Measurements from ENCODE around the gene RBM20. TPM values are rescaled to one million over a fixed set of nuclear protein-coding genes. Genes with fewer than 3 reads are reported as not detected.
A peak's percentile ranks its signal among the peaks of the same experiment; 100 is the strongest.

The RBM20 gene
- total and polyA plus RNA-seq, 2 of the 13 experiments (the other 11 are each of a cell fraction or from before 2014, with no cell fraction given): 0.02 to 0.22 TPM

- TF ChIP-seq, protein P1, sequence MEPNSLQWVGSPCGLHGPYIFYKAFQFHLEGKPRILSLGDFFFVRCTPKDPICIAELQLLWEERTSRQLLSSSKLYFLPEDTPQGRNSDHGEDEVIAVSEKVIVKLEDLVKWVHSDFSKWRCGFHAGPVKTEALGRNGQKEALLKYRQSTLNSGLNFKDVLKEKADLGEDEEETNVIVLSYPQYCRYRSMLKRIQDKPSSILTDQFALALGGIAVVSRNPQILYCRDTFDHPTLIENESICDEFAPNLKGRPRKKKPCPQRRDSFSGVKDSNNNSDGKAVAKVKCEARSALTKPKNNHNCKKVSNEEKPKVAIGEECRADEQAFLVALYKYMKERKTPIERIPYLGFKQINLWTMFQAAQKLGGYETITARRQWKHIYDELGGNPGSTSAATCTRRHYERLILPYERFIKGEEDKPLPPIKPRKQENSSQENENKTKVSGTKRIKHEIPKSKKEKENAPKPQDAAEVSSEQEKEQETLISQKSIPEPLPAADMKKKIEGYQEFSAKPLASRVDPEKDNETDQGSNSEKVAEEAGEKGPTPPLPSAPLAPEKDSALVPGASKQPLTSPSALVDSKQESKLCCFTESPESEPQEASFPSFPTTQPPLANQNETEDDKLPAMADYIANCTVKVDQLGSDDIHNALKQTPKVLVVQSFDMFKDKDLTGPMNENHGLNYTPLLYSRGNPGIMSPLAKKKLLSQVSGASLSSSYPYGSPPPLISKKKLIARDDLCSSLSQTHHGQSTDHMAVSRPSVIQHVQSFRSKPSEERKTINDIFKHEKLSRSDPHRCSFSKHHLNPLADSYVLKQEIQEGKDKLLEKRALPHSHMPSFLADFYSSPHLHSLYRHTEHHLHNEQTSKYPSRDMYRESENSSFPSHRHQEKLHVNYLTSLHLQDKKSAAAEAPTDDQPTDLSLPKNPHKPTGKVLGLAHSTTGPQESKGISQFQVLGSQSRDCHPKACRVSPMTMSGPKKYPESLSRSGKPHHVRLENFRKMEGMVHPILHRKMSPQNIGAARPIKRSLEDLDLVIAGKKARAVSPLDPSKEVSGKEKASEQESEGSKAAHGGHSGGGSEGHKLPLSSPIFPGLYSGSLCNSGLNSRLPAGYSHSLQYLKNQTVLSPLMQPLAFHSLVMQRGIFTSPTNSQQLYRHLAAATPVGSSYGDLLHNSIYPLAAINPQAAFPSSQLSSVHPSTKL (CRISPR knock-in tag; IDR thresholded peaks at IDR 0.05): peak; percentile 91
- no peak; the same call in 1 of the 2 replicates for TF ChIP-seq ZNF350 (CRISPR knock-in tag; IDR thresholded peaks at IDR 0.05; ENCODE audit: borderline replicate concordance, low read depth)
- TF ChIP-seq CREM (IDR thresholded peaks at IDR 0.05): peak; percentile 38; the same call in 1 of the 2 replicates
- TF ChIP-seq CREM (CRISPR knock-in tag; IDR thresholded peaks at IDR 0.05): no peak
- TF ChIP-seq, protein P2, sequence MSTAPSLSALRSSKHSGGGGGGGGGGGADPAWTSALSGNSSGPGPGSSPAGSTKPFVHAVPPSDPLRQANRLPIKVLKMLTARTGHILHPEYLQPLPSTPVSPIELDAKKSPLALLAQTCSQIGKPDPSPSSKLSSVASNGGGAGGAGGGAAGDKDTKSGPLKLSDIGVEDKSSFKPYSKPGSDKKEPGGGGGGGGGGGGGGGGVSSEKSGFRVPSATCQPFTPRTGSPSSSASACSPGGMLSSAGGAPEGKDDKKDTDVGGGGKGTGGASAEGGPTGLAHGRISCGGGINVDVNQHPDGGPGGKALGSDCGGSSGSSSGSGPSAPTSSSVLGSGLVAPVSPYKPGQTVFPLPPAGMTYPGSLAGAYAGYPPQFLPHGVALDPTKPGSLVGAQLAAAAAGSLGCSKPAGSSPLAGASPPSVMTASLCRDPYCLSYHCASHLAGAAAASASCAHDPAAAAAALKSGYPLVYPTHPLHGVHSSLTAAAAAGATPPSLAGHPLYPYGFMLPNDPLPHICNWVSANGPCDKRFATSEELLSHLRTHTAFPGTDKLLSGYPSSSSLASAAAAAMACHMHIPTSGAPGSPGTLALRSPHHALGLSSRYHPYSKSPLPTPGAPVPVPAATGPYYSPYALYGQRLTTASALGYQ (CRISPR knock-in tag; IDR thresholded peaks at IDR 0.05): peak; percentile 60; the same call in 1 of the 2 replicates
- TF ChIP-seq SOX6 (IDR thresholded peaks at IDR 0.05): no peak
- TF ChIP-seq SOX6 (CRISPR knock-in tag; IDR thresholded peaks at IDR 0.05): peak; percentile 94
- 0 out of 2 replicates have a peak, but pooled peaks have one; percentile 25 for TF ChIP-seq KDM1A (CRISPR knock-in tag; IDR thresholded peaks at IDR 0.05)
- peak; percentile 79; the same call in 1 of the 2 replicates for TF ChIP-seq ZIK1 (CRISPR knock-in tag; IDR thresholded peaks at IDR 0.05; ENCODE audit: borderline replicate concordance, low read depth)
- TF ChIP-seq CEBPB (IDR thresholded peaks at IDR 0.05; ENCODE audit: borderline replicate concordance, low read depth, low read length): peak; percentile 92
- peak; percentile 94 for TF ChIP-seq ZBTB26 (CRISPR knock-in tag; IDR thresholded peaks at IDR 0.05; ENCODE audit: borderline replicate concordance)
- TF ChIP-seq, protein P3, sequence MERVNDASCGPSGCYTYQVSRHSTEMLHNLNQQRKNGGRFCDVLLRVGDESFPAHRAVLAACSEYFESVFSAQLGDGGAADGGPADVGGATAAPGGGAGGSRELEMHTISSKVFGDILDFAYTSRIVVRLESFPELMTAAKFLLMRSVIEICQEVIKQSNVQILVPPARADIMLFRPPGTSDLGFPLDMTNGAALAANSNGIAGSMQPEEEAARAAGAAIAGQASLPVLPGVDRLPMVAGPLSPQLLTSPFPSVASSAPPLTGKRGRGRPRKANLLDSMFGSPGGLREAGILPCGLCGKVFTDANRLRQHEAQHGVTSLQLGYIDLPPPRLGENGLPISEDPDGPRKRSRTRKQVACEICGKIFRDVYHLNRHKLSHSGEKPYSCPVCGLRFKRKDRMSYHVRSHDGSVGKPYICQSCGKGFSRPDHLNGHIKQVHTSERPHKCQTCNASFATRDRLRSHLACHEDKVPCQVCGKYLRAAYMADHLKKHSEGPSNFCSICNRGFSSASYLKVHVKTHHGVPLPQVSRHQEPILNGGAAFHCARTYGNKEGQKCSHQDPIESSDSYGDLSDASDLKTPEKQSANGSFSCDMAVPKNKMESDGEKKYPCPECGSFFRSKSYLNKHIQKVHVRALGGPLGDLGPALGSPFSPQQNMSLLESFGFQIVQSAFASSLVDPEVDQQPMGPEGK (CRISPR knock-in tag; IDR thresholded peaks at IDR 0.05): peak; percentile 36; the same call in 1 of the 2 replicates
- peak; percentile 67 for TF ChIP-seq PITX1 (CRISPR knock-in tag; IDR thresholded peaks at IDR 0.05)
- no peak for TF ChIP-seq RFX1 (IDR thresholded peaks at IDR 0.05)
- TF ChIP-seq FOXK1 (CRISPR knock-in tag; IDR thresholded peaks at IDR 0.05; ENCODE audit: borderline replicate concordance, low read depth): peak; percentile 64; the same call in 1 of the 2 replicates
- TF ChIP-seq WIZ (CRISPR knock-in tag; IDR thresholded peaks at IDR 0.05): no peak
Measured at GRCh38 chr10:110857265-110858171, 213.4 kb downstream of the RBM20 start (continued).
